HG02970 (cell line): Measurements from ENCODE around the gene ETFBKMT.
"Not testable (repeated sequence)": the region's sequence is repeated elsewhere in the genome, so short reads cannot be mapped to it uniquely, and the experiment has no call there.

ENCODE experiments used
- ATAC-seq: cut with Tn5 transposase; IDR thresholded peaks from one replicate; pipeline ENCODE4 v1.9.1; 2021; ENCODE audit warnings: mild to moderate bottlenecking, moderate library complexity, moderate number of reproducible peaks; ENCODE audit not compliant: unreplicated experiment, low FRiP score

ETFBKMT gene

GRCh38 chr12:31655208-31655607, 4.3 kb upstream of the ETFBKMT start:
- ATAC-seq = no peak

- no peak for ATAC-seq
Measured at GRCh38 chr12:31655792-31656191, 3.7 kb upstream of the ETFBKMT start.

DNA sequence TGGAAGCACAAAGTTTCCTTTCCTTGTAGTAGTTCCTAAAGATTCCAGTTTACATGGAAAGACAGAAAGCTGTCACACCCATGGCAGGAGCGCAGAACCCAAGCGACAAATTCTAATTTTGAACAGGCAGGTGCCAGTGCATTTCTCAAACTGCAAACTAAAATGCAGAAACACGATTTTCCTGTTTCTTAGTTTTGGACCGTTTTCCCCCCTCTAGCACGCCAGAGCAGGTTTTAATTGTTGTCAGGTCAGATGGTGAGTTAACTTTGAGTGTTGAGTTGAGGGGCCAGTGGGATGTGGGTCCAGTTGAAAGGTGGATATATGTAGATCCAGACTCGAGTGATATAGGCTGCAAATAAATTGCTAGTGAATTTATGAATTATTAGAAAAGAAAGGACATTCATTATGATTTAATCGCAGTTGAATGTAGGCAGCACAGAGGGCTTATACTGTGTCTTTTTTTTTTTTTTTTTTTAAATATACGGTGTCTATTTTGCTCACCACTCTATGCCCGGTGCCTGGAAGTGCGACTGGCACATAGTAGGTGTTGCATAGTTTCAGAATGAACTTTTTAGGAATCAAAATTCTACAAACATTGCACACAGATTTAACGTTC, 909 bp upstream of the ETFBKMT start:
- no peak for ATAC-seq

GRCh38 chr12:31662176-31662849, 2.8 kb downstream of the ETFBKMT start:
- ATAC-seq = no peak

GRCh38 chr12:31663576-31663975, 4.1 kb downstream of the ETFBKMT start:
- ATAC-seq = no peak

DNA sequence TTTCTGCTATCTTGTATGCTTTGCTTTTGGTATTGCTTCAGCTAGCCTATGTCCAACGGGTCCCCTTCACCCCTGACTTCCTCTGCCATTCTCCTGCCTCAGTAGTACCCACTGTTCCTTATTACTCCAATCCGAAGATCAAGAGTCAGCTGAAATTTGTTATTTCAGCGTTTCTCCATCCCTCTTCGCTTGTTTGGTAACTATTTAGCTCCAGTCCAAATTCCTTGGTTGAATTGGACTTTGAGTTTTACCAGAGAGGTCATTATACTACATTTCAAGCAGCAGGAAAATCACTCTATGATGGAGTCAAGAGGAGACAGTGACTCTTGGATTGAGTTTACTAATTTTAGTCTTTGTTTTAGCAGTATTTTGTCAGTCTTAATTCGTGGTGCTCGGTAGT, 4.5 kb downstream of the ETFBKMT start:
- no peak for ATAC-seq

GRCh38 chr12:31669020-31669419, 9.5 kb downstream of the ETFBKMT start:
- ATAC-seq = no peak

DNA sequence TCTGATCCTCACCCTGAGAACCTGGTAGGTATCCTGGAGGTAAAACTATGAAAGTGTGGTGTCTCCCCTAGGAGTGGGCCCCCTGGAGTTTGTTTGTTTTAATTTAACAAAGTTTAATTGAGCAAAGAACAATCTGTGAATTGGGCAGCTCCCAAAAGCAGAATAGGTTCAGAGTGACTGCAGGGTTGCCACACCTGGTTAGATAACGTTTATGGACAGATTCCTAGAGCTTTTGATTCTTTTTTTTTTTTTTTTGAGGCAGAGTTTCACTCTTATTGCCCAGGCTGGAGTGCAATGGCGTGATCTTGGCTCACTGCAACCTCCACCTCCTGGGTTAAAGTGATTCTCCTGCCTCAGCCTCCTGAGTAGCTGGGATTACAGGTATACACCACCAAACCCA, 10.1 kb downstream of the ETFBKMT start:
- ATAC-seq = not testable (repeated sequence)

- ATAC-seq = no peak
Measured at GRCh38 chr12:31672521-31672920, 13.0 kb downstream of the ETFBKMT start.

GRCh38 chr12:31682136-31682962, 22.9 kb downstream of the ETFBKMT start:
- no peak for ATAC-seq

GRCh38 chr12:31685801-31686200, 26.3 kb downstream of the ETFBKMT start:
- no peak for ATAC-seq

GRCh38 chr12:31687101-31687527, 27.6 kb downstream of the ETFBKMT start:
- ATAC-seq = no peak

GRCh38 chr12:31689921-31690320, 30.4 kb downstream of the ETFBKMT start:
- not testable (repeated sequence) for ATAC-seq

GRCh38 chr12:31702047-31702446, 42.6 kb downstream of the ETFBKMT start:
- ATAC-seq = no peak

GRCh38 chr12:31705621-31706020, 46.1 kb downstream of the ETFBKMT start:
- no peak for ATAC-seq

DNA sequence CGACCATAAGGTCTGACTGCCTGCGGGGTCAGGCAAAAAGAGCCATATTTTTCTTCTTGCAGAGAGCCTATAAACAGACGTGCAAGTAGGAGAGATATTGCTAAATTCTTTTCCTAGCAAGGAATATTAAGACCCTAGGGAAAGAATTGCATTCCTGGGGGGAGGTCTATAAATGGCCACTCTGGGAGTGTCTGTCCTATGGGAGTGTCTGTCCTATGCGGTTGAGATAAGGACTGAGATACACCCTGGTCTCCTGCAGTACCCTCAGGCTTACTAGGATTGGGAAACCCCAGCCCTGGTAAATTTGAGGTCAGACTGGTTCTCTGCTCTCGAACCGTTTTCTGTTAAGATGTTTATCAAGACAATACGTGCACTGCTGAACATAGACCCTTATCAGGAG, 48.6 kb downstream of the ETFBKMT start:
- ATAC-seq = not testable (repeated sequence)

DNA sequence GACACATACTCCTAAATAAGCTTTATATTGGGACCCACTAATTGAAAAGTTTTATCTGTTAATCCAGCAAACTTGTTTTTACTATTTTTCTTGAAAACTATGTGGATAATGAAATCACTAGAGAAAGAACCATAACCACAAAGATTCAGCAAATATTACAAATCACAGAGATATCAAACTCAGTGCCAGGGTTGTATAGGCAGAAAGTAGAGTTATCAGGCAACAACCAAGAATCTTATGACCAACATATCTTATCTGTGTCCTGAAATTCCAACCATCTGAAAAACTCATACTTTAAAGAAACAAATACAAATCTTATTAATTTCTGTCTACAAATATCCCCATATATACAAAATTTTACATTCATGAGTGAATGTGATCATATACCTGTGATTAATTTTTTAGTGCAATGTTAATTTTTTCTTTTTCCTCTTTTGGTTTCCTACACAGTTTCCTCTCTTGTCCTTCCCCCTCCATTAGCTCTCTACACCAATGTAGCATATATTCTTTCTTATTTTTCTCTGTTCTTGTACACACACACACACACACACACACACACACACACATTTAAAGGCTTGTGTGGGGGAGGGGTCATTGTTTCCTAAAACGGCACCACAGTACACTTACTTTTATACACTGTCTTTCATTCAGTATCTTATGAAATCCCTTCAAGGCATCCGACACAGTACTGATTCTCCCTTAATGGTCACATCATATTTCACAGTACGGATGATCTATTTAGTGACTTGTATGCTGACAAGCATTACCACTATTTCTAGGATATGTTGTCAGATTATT, 50.7 kb downstream of the ETFBKMT start:
- ATAC-seq = no peak

DNA sequence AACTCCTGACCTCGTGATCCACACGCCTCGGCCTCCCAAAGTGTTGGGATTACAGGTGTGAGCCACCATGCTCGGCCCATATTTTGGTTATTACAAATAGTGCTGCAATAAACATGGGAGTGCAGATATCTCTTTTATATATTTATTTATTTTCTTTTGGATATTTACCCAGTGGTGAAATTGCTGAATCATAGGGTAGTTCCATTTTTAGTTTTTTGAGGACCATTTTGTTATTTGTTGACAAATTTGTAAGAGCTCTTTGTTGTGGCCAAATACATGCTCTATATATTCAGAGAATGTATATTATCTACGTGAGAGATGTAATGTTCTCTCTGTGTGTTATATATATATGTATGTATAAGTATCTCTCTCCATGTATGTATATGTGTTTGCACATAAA, 53.4 kb downstream of the ETFBKMT start:
- ATAC-seq = no peak

- ATAC-seq = no peak
Measured at GRCh38 chr12:31714406-31715271, 55.2 kb downstream of the ETFBKMT start.
